HG03460 (cell line): ENCODE data around the gene SAMD4A.

Source experiments
- ATAC-seq: cut with Tn5 transposase; IDR thresholded peaks from one replicate; pipeline ENCODE4 v1.9.1; 2021; ENCODE audit not compliant: unreplicated experiment

SAMD4A gene

DNA sequence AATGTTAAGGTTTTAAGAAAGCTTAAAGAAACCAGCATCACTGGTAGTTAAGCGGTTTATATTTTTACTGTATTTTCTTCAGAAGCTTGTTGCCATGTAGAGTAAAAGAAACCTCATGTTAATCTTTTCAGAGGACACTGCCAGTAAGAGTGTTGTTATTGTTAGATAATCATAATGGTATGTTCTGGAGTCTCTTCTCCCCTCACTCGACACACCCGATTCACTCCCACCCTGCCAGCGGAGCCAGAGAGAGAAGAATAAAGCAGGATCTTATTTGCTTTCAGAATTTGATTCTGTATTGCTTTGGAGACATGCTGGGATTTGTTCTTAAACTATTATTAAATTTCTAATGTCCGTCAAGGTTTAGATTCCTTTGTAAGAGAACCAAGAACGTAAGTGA is 113.7 kb downstream of the SAMD4A start:
- ATAC-seq = no peak

DNA sequence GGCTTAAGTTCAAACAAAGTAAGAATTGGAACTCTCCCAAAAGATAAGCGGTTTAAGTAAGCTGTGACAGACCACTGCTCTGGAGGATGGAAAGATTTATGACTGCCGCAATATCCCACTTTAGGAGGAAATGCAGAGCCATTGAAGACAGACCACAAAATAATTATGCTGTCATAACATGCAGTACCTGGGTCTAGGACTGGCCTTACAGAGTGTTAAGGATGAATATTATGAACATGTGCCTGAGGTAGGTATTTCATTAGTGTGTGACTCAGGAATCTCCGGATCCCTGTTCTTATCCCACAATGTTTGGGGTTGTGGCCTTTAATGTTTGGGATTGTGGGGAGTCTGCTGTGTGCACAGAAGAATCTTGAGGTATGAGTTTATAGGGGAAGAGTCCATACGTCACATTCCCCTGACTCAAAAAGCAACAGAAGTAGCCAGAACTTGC is 114.9 kb downstream of the SAMD4A start:
- no peak for ATAC-seq

GRCh38 chr14:54682578-54682977 is 115.7 kb downstream of the SAMD4A start:
- ATAC-seq = no peak

DNA sequence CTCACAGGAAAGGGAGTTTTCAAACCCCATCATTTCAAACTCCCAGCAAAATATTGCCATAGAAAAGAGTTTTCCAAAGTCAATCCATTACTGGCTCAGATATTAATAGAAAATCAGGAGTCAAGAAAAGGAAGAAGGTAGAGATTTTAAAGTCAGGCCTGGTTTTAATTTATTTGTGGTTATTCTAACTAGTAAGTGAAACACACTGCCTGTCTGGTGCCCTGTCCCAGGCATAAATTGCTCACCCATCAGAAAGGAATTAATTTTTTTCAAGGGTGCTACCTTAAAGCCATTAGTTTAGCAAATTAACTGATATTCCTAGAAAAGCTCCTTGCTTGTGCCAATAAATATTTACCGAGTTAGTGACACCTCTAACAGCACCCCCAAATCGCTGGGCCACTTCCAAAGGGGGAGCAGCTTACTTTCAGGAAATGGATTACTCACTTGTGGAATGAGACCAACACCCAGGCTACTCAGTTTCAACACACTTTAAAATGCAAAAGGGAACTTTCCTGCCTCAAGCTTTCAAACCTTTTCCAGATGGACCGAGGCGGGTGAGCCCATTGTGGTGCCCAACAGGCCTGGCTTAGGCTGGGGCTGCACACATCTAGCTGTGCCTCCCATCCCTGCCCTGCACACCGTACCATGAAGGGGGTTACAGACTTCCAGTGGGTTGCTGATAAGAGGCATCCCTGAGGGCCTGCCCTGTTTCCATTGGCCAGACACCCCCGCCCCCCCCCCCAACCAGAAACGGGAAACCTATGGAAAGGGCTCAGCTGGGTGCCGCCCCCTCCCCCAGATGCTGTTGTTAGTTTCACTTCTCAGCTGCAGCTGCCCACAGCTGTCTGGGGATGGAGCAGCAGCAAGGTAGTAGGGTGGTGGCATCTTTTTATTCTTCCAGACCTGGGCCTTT is 117.2 kb downstream of the SAMD4A start:
- ATAC-seq = no peak

- no peak for ATAC-seq
Observed at GRCh38 chr14:54685286-54685845, 118.4 kb downstream of the SAMD4A start.

DNA sequence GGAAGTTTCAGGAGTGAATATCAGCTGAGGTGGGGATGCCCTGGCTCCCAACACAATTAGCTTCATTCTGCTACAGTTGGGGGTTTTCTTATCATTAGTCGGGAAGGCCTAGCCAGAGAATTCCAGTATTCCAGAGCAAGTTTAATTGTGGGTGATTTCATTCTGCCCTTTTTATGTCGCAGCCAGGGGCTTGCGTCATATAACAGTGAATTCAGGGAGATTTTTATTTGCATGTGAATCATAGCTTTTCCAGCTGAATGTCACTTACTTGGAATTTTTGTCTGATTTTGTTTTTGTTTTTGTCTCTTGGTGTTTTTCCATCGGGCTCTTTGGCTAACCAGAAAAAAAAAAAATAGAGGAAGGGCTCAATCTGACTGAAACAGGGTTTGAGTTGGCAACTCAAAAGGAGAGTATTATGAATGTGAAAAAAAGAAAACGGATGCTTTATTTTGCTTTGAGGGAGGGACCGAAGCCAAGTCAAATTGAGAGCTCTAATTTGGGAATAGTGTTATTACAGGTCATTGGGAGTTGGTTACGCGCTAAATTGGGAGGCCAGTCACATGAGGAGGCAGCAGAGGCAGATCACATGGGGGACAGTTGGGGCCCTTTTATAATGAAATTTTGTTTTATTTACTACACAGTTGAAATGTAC is 119.4 kb downstream of the SAMD4A start:
- ATAC-seq = no peak

DNA sequence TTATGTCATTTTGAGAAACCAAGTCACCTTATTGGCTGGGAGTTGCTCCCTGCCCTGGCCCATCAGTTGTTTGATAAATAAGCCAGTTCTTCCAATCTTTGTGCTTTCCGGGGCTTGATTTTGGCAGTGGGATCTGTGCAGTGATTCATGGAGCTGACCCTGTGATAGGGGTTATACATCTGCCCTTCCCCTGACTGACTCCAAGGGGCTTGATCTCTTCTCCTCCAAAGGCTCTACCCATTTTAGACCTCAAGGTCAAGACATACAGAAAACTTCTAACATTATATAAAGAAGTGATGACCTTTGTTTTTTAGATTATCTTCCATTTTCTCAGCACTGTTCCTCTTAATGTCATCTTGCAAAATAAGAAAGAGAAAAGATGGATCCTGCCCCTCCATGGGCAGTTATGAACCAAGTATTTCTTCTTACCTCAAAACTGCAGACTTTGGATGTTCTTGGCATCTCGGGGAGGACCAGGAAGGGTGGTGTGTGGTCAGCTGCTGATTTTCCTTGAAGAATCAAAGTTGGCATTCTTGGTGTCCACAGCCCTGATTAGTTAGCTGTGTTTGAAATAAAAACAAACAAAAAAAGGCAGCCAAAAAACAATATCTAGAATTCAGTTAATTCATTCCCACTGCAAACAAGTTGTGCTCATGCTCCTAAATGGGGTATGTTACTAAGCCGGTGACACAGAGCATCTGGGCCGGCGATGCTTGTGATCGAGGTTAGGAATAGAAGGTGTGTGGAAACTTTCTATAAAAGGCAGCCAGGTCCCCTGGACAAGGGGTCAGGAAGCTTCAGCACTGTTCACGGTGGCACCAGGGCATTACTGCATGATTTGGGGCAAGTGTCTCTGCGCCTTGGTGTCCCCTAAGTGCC is 120.2 kb downstream of the SAMD4A start:
- ATAC-seq = no peak

GRCh38 chr14:54687750-54688119 is 120.8 kb downstream of the SAMD4A start:
- ATAC-seq = no peak

GRCh38 chr14:54688229-54688628 is 121.3 kb downstream of the SAMD4A start:
- ATAC-seq = no peak

DNA sequence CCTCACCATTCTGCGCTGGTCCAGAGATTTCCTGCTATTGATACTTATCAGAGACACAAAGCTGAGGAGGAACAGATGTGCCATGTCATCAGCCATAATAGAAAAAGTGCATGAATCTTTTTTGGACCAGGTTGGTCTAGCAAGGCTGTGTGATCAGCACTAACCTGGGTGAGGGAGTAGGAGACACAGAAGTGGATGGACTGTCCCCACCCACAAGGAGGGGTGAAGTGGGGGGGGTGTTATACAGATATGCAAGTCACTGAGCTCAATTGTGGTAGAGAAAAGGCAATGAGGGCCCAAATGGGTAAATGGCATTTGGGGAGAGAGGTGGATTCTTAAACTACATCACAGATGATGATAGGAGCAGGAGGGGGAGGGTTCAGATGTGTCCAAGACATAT is 123.0 kb downstream of the SAMD4A start:
- no peak for ATAC-seq

DNA sequence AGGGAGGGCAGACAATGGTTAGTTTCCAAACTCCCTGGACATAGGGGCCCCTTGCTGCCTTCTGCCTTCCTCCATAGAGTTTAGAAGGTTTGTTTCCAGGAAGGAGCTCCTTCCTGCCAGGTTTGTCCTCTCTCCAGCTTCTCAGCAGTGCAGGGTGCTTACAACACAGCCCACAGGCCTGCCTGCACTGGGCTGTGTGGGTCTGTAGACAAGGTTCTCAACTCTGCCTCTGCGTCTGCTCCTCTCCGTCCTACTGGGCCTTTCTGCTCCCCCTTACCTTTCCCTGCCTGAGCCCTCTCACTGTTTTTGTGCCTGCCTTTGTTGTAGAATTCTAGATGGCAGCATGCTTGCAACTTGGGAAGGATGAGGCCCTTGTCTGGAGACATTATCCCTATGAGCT is 124.0 kb downstream of the SAMD4A start:
- ATAC-seq = no peak

DNA sequence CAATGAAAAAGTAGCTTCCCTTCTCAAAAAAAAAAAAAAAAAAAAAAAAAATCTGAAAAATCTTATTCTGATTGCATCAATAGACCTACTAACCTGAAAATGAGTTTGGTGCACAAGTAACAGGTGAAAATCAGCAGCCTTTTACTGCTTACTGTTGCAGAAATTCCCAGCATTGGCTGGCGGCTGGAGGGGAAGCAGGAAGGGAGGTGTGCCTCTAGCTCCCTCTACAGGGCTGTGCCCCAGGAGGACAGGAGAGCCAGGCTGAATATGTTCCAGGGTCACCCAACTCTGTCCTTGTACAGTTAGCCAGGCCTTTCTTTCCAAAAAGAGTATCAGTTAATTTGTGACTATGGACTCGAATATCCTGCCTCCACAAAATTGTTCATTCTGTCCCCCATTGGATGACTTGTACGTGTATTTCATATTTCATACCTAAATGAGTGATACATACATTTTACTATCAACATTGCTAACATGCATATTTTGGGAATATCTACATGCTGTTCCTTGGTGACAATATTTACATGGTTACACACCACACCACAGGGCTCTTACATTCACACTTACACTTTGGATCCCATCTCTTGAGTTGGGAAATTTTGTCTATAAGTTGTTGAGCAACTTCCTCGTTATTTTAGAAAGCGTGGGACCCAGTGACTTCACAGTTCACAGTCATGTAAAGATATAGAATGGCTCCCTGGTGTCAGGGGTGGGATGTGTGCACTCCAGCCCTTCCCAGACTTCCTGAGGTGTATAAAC is 124.8 kb downstream of the SAMD4A start:
- no peak for ATAC-seq

- no peak for ATAC-seq
Observed at GRCh38 chr14:54692284-54692772, 125.4 kb downstream of the SAMD4A start.

GRCh38 chr14:54693761-54694160 is 126.8 kb downstream of the SAMD4A start:
- ATAC-seq = no peak

DNA sequence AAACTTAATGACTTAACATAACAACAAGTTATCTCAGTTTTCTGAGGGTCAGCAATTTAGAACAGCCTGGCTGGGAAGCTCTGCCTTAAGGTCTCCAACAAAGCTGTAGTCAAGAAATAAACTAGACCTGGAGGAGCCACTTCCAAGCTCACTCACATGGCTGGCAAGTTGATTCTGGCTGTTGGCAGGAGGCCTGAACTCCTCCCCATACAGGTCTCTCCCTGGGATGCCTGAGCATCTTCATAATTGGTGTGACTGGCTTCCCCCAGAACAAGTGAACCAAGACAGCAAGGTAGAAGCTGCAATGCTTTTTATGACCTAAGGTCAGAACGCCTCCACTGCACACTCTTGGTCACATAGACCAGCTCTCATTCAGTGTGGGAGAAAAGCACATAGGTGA is 128.3 kb downstream of the SAMD4A start:
- no peak for ATAC-seq

DNA sequence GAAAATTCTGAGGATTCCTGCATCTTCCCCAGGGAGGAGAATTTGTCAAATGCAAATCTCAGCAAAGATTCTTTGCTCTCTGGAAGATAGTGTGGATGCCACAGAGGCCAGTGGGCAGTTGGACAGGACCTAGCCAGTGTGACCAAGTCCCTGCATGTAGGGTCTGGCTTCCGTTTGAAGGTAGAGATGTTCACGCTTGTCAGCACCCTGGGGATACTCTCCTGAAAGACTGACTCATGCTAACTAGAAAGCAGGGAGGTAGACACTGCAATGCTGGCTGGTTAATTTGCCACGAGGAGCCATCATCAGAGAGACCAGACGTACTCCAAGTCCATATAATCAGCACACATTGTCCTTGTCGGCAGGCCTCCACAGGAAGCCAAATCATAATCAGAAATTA is 130.1 kb downstream of the SAMD4A start:
- no peak for ATAC-seq

- ATAC-seq = no peak
Observed at GRCh38 chr14:54697803-54698202, 130.9 kb downstream of the SAMD4A start.

- no peak for ATAC-seq
Observed at GRCh38 chr14:54698501-54698900, 131.6 kb downstream of the SAMD4A start.

DNA sequence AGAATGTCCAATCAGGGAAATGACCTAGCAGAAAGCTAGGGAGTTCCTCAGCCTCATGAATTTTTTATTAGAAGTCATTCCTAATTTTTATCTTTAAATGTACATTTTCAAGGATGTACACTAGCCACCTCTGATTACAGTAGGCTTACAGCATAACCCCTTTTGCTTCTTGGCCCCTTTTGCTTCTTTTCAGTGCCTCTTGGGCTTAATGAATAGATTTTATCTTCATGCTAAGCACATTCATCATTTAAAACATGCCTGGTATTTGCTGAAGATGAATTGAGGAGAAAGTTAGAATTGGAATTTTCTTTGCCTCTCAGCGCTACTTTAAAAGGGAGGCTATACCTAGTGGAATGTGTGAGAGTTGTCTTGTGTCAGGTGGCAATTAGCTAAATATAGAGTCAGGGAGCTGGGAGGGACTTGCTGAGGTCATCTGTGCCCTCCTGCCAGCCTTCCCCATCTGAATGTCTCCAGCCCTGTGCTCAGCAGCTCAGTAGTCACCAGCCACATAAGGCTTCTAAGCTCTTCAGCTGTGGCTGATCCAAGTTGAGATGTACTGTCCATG is 132.1 kb downstream of the SAMD4A start:
- no peak for ATAC-seq

- no peak for ATAC-seq
Observed at GRCh38 chr14:54699735-54700134, 132.8 kb downstream of the SAMD4A start.
